Measurements from ENCODE around the gene IL34.

The IL34 gene

GRCh38 chr16:70675851-70676513 is 29.6 kb downstream of the IL34 start:
- TF ChIP-seq, protein P1, sequence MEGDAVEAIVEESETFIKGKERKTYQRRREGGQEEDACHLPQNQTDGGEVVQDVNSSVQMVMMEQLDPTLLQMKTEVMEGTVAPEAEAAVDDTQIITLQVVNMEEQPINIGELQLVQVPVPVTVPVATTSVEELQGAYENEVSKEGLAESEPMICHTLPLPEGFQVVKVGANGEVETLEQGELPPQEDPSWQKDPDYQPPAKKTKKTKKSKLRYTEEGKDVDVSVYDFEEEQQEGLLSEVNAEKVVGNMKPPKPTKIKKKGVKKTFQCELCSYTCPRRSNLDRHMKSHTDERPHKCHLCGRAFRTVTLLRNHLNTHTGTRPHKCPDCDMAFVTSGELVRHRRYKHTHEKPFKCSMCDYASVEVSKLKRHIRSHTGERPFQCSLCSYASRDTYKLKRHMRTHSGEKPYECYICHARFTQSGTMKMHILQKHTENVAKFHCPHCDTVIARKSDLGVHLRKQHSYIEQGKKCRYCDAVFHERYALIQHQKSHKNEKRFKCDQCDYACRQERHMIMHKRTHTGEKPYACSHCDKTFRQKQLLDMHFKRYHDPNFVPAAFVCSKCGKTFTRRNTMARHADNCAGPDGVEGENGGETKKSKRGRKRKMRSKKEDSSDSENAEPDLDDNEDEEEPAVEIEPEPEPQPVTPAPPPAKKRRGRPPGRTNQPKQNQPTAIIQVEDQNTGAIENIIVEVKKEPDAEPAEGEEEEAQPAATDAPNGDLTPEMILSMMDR (IDR thresholded peaks at IDR 0.05; ENCODE audit: borderline replicate concordance, insufficient read depth, low read depth, low read length): no peak
- H3K4me3 ChIP-seq (ENCODE audit: low read depth, low read length): no peak overlapping the region

DNA sequence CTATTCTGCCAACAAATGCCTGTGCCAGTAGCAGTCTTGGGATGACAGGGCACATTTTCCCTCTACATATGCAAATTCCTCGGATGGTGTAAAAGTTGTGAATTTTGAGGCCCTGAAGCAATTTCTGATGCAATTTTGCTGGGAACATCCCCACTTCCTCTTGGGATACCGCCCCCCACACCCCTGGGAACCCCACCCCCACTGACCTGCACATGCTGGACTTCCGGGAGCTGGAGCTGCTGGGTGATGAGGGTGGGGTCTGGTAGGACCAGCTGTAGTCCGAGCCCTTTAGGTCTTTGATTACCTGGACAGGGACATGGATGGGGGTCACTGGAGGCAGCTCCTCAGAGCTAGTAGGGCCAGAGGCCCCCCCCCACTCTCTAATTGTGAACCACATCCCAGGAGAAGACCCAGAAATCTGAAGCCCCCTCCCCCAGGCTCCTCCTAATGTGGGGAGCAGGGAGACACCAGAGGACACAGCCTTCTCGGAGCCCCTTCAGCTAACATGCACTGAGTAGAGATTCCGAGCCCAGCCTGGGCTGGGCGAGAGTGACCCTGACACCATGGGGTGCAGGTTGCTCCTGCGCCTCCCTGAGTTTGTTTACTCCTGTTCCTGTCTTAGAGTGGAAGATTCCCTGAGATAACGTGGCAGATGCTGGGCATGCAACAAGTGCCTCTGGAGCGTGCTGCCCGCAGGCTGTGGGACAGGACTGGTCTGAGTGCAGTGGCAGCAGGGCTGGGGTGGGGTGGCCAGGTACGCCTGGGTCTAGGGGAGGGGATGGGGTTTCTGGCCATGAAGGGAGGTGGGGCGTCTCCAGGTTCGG is 30.5 kb downstream of the IL34 start:
- no peak overlapping the region for H3K4me3 ChIP-seq (ENCODE audit: low read depth, low read length)
- TF ChIP-seq, protein P1 (IDR thresholded peaks at IDR 0.05; ENCODE audit: borderline replicate concordance, insufficient read depth, low read depth, low read length): no peak

- TF ChIP-seq, protein P1 (IDR thresholded peaks at IDR 0.05; ENCODE audit: borderline replicate concordance, insufficient read depth, low read depth, low read length): no peak
- no peak overlapping the region for H3K4me3 ChIP-seq (ENCODE audit: low read depth, low read length)
These were observed 31.3 kb downstream of the IL34 start for GRCh38 chr16:70677499-70678120.

DNA sequence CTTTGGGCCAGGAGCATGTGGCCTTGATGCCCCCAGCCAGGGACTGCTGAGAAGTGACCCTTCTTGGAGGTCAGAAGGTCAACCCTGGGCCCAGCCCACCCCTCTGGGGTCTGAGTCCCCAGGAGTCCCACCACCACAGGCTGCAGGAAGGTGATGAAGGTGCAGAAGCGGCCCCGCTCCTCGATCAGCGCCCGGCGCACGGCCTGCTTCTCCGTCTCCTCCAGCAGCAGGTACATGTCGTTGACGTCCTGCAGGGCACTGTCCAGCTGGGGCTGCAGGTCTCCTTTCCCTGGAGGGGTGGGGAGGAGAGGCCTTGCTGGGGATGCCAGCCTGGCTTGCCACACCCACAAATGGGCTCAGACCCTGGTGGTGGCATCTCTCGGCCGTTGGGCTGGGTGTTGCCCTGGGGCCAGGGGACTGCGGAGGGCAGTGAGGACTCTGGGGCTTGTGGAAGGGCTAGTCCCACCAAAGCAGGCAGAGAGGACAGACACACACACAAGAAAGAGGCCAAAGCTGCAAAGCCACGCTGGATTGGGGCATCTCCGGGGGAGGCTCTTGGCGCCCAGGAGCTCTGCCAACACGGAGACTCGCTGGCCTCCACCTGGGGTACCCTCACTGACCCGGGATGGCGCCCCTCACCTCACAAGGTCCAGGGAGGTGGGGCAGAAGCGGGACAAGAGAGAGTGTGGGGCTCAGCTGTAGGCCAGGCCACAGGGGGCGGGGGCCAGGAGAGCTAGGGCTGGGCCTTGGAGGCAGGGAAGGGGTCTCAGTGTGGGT is 31.9 kb downstream of the IL34 start:
- TF ChIP-seq, protein P1 (IDR thresholded peaks at IDR 0.05; ENCODE audit: borderline replicate concordance, insufficient read depth, low read depth, low read length): no peak
- H3K4me3 ChIP-seq (ENCODE audit: low read depth, low read length): no peak overlapping the region

GRCh38 chr16:70678898-70679670 is 32.7 kb downstream of the IL34 start:
- no peak overlapping the region for H3K4me3 ChIP-seq (ENCODE audit: low read depth, low read length)
- TF ChIP-seq, protein P1 (IDR thresholded peaks at IDR 0.05; ENCODE audit: borderline replicate concordance, insufficient read depth, low read depth, low read length): no peak

Measured in GM12875 (cell line).